Measurements from ENCODE around the gene AOPEP.
A peak's percentile ranks its signal among the peaks of the same experiment; 100 is the strongest.

AOPEP gene

GRCh38 chr9:94772639-94773303 is 46.3 kb downstream of the AOPEP start:
- TF ChIP-seq CTCF (conservative IDR thresholded peaks at IDR 0.05) = no peak
- H3K27ac ChIP-seq = no peak overlapping the region

GRCh38 chr9:94773655-94774054 is 47.2 kb downstream of the AOPEP start:
- no peak overlapping the region for H3K27ac ChIP-seq
- TF ChIP-seq CTCF (conservative IDR thresholded peaks at IDR 0.05) = no peak

- 0 out of 2 replicates have a peak overlapping the region, but pooled peaks have one; percentile 46 for H3K27ac ChIP-seq
- TF ChIP-seq CTCF (conservative IDR thresholded peaks at IDR 0.05) = no peak
These were observed 51.5 kb downstream of the AOPEP start for GRCh38 chr9:94778013-94778412.

GRCh38 chr9:94779031-94779430 is 52.5 kb downstream of the AOPEP start:
- peak overlapping the region; percentile 46 for H3K27ac ChIP-seq
- no peak for TF ChIP-seq CTCF (conservative IDR thresholded peaks at IDR 0.05)

GRCh38 chr9:94779693-94780290 is 53.3 kb downstream of the AOPEP start:
- TF ChIP-seq CTCF (conservative IDR thresholded peaks at IDR 0.05) = no peak
- H3K27ac ChIP-seq = peak overlapping the region; percentile 46

- peak overlapping the region; percentile 46 for H3K27ac ChIP-seq
- TF ChIP-seq CTCF (conservative IDR thresholded peaks at IDR 0.05) = no peak
These were observed 54.0 kb downstream of the AOPEP start for GRCh38 chr9:94780516-94780950.

- TF ChIP-seq CTCF (conservative IDR thresholded peaks at IDR 0.05) = no peak
- H3K27ac ChIP-seq = peak overlapping the region; percentile 56
These were observed 56.0 kb downstream of the AOPEP start for GRCh38 chr9:94782355-94783101.
